CD14-positive monocyte (primary cell): ENCODE measurements around the gene ZSCAN29. TPM values are rescaled to one million over a fixed set of nuclear protein-coding genes. Genes with fewer than 3 reads are reported as not detected.
A peak's percentile ranks its signal among the peaks of the same experiment; 100 is the strongest.

Experiments used
- DNase-seq, 3 donors: peaks; one replicate each; pipeline ENCODE4 v3.0.0-alpha.2; 2011 to 2022
- H2AFZ ChIP-seq: 2 replicates; pipeline ENCODE4 v1.6.0; 2012; ENCODE audit warnings: mild to moderate bottlenecking, low read depth, low read length, inconsistent platforms; ENCODE audit not compliant: insufficient read depth, poor library complexity, severe bottlenecking
- H3K27ac ChIP-seq, 2 donors: 1 replicate in 1 of 2; 2 replicates in 1 of 2; pipeline ENCODE4 v1.5.1; 2012 to 2013; ENCODE audit warnings: low read length in 2 of 2, control low read depth in 1 of 2, inconsistent platforms in 1 of 2, low read depth in 1 of 2, mild to moderate bottlenecking in 1 of 2
- H3K27me3 ChIP-seq, 2 donors: one replicate each; pipeline versions ENCODE4 v1.6.0 to v1.6.1; 2011 to 2013; ENCODE audit warnings: low read length in 2 of 2; ENCODE audit not compliant: control insufficient read depth in 2 of 2, insufficient read depth in 2 of 2
- H3K36me3 ChIP-seq, 2 donors: replicated peaks in 1 of 2; 1 replicate in 1 of 2; 2 replicates in 1 of 2; pipeline versions ENCODE4 v1.5.1 to v1.6.1; 2012 to 2013; ENCODE audit warnings: low read length in 2 of 2, control low read depth in 1 of 2, inconsistent platforms in 1 of 2, mild to moderate bottlenecking in 1 of 2; ENCODE audit not compliant: insufficient read depth in 2 of 2, control insufficient read depth in 1 of 2
- H3K4me1 ChIP-seq, 2 donors: 1 replicate in 1 of 2; 2 replicates in 1 of 2; pipeline versions ENCODE4 v1.5.1 to v1.6.1; 2012 to 2013; ENCODE audit warnings: low read length in 2 of 2, control low read depth in 1 of 2, inconsistent platforms in 1 of 2, mild to moderate bottlenecking in 1 of 2, moderate library complexity in 1 of 2; ENCODE audit not compliant: insufficient read depth in 2 of 2, control insufficient read depth in 1 of 2
- H3K4me2 ChIP-seq: replicated peaks from 2 replicates; pipeline ENCODE3; 2012; ENCODE audit warnings: low read length, moderate library complexity, mild to moderate bottlenecking; ENCODE audit not compliant: poor library complexity, severe bottlenecking; ENCODE audit errors: extremely low read depth
- H3K4me3 ChIP-seq, 3 experiments: fragments of 200-600 bp in 1 of 3; sonication (generic) in 1 of 3; replicated peaks in 1 of 3; 1 replicate in 2 of 3; 2 replicates in 1 of 3; pipeline ENCODE4 v1.5.1; 2011 to 2013; ENCODE audit warnings: low read length in 3 of 3, mild to moderate bottlenecking in 3 of 3, control low read depth in 2 of 3, low read depth in 2 of 3, inconsistent platforms in 1 of 3, moderate library complexity in 1 of 3
- H3K79me2 ChIP-seq: 2 replicates; pipeline ENCODE4 v1.6.0; 2012; ENCODE audit warnings: mild to moderate bottlenecking, control low read depth, inconsistent platforms, low read length, moderate library complexity; ENCODE audit not compliant: insufficient read depth
- H3K9ac ChIP-seq: 2 replicates; pipeline ENCODE4 v1.6.0; 2017; ENCODE audit warnings: low read length, mild to moderate bottlenecking; ENCODE audit not compliant: insufficient read depth, poor library complexity, severe bottlenecking
- H3K9me3 ChIP-seq, 2 donors: replicated peaks in 1 of 2; 1 replicate in 1 of 2; 2 replicates in 1 of 2; pipeline versions ENCODE4 v1.5.1 to v1.6.1; 2012 to 2013; ENCODE audit warnings: low read length in 2 of 2, control low read depth in 1 of 2; ENCODE audit not compliant: control insufficient read depth in 1 of 2, insufficient read depth in 1 of 2
- H4K20me1 ChIP-seq: 2 replicates; pipeline ENCODE4 v1.6.0; 2012; ENCODE audit warnings: mild to moderate bottlenecking, low read length, control low read depth, moderate library complexity; ENCODE audit not compliant: insufficient read depth
- H3K27ac Mint-ChIP-seq, 7 donors: one replicate each; pipeline ENCODE4 v1.8.0; 2020; ENCODE audit warnings: mild to moderate bottlenecking in 7 of 7, mixed read lengths in 7 of 7, moderate library complexity in 6 of 7, inconsistent platforms in 2 of 7
- H3K27me3 Mint-ChIP-seq, 3 donors: one replicate each; pipeline ENCODE4 v1.8.0; 2021 to 2022; ENCODE audit warnings: low read depth in 3 of 3, mild to moderate bottlenecking in 3 of 3, mixed read lengths in 3 of 3, moderate library complexity in 3 of 3, inconsistent platforms in 1 of 3
- H3K36me3 Mint-ChIP-seq, 2 donors: one replicate each; pipeline ENCODE4 v1.8.0; 2020; ENCODE audit warnings: mixed read lengths in 2 of 2, inconsistent platforms in 1 of 2, mild to moderate bottlenecking in 1 of 2
- H3K4me1 Mint-ChIP-seq: one replicate; pipeline ENCODE4 v1.8.0; 2020; ENCODE audit warnings: mild to moderate bottlenecking, mixed read lengths
- H3K4me3 Mint-ChIP-seq, 2 donors: one replicate each; pipeline ENCODE4 v1.8.0; 2020; ENCODE audit warnings: mild to moderate bottlenecking in 2 of 2, mixed read lengths in 2 of 2, moderate library complexity in 1 of 2
- H3K9me3 Mint-ChIP-seq, 7 donors: one replicate each; pipeline ENCODE4 v1.8.0; 2020 to 2022; ENCODE audit warnings: mixed read lengths in 7 of 7, mild to moderate bottlenecking in 6 of 7, moderate library complexity in 6 of 7, inconsistent platforms in 2 of 7
- CTCF ChIP-seq: fragments of 200-600 bp; IDR thresholded peaks from one replicate; pipeline ENCODE4 v1.8.0; 2022; ENCODE audit warnings: antibody characterized with exemption, mild to moderate bottlenecking
- whole genome bisulfite sequencing: methylation state at CpG from one replicate; pipeline ENCODE4 v1.1.5; 2013; ENCODE audit warnings: missing lambda C conversion rate; ENCODE audit not compliant: insufficient coverage; 5-methylcytosine and 5-hydroxymethylcytosine counted together
- intact Hi-C, 2 donors: fragments of 100-400 bp; cut with micrococcal nuclease; formaldehyde crosslinking; loops; one replicate each; pipeline versions ENCODE4 v1.15.0 to v1.15.1; 2023
- polyA plus RNA-seq, 3 donors: library from polyadenylated mRNA; depleted of rRNA in 1 of 3; unstranded in 2 of 3; stranded (reverse) in 1 of 3; fragments of 300-500 nt in 2 of 3; fragments of >200 nt in 1 of 3; fragmentation: Illumina TruSeq in 2 of 3; gene quantifications; 1 replicate in 2 of 3; 2 replicates in 1 of 3; pipeline ENCODE4 v1.2.3, GENCODE V29; 2012 to 2021

Gene ZSCAN29
- polyA plus RNA-seq, 3 donors, result 2.6 to 7.4 (median 4.3) TPM

GRCh38 chr15:43329960-43330779 is 40.7 kb downstream of the ZSCAN29 start, which contains the start of gene LCMT2:
Gene LCMT2 (minus strand): TSS chr15:43330573. CDS start chr15:43330489, 84 bp downstream.
- under 1% methylated on average over 81 of the region's 86 CpGs for WGBS
- Mint-ChIP-seq H3K27ac (peak within 1 kb of the TSS; percentile 93 to 98 (median 96)), H3K4me3 (peak within 1 kb of the TSS; percentile 93 to 94), H3K36me3 (peaks cover 5 to 7% of the 10 kb centered on the region in 2 donors), H3K4me1 (peaks cover 24% of the 10 kb centered on the region), H3K27me3 (peaks cover 4 to 5% (median 4%) of the 10 kb centered on the region in 3 donors), H3K9me3 (peaks cover 0 to 5% (median 0%) of the 10 kb centered on the region in 7 donors)
- H3K9me3 ChIP-seq, result no peaks in the 10 kb centered on the region
- DNase-seq, result peak; percentile 89 to 95 (median 92)
- no peaks in the 10 kb centered on the region for H3K27me3 ChIP-seq
- H3K27ac ChIP-seq, result peak within 1 kb of the TSS; percentile 82 to 95
- H3K4me3 ChIP-seq, result peak within 1 kb of the TSS; percentile 85 to 90 (median 86)
- intact Hi-C loops, result no loop called here
- peak within 1 kb of the TSS; percentile 87 for H3K9ac ChIP-seq
- peak within 1 kb of the TSS; percentile 92 for H3K4me2 ChIP-seq
- H3K4me1 ChIP-seq, result peaks cover 16 to 23% of the 10 kb centered on the region in 2 donors
- no peak for TF ChIP-seq CTCF
- peak within 1 kb of the TSS; percentile 93 for H2AFZ ChIP-seq
- no peaks in the 10 kb centered on the region for H3K36me3 ChIP-seq
- H3K79me2 ChIP-seq, result peaks cover 15% of the 10 kb centered on the region
- no peaks in the 10 kb centered on the region for H4K20me1 ChIP-seq

- 27% methylated on average over 38 of the region's 38 CpGs for WGBS
- peak overlapping the region; percentile 85 to 90 (median 86) for H3K4me3 ChIP-seq
- H3K27me3 Mint-ChIP-seq, result peaks cover 4 to 5% (median 5%) of the 10 kb centered on the region in 3 donors
- peak overlapping the region; percentile 93 to 98 (median 96) for H3K27ac Mint-ChIP-seq
- TF ChIP-seq CTCF, result no peak
- peak overlapping the region; percentile 93 for H2AFZ ChIP-seq
- peaks cover 16 to 23% of the 10 kb centered on the region in 2 donors for H3K4me1 ChIP-seq
- peak overlapping the region; percentile 82 to 95 for H3K27ac ChIP-seq
- H3K4me3 Mint-ChIP-seq, result peak overlapping the region; percentile 93 to 94
- intact Hi-C loops, result no loop called here
- H3K36me3 Mint-ChIP-seq, result peaks cover 3 to 5% of the 10 kb centered on the region in 2 donors
- no peaks in the 10 kb centered on the region for H4K20me1 ChIP-seq
- H3K9me3 ChIP-seq, result no peaks in the 10 kb centered on the region
- peaks cover 15% of the 10 kb centered on the region for H3K79me2 ChIP-seq
- peaks cover 24% of the 10 kb centered on the region for H3K4me1 Mint-ChIP-seq
- peak overlapping the region; percentile 92 for H3K4me2 ChIP-seq
- H3K9me3 Mint-ChIP-seq, result peaks cover 0 to 5% (median 0%) of the 10 kb centered on the region in 7 donors
- no peaks in the 10 kb centered on the region for H3K27me3 ChIP-seq
- peak overlapping the region; percentile 87 for H3K9ac ChIP-seq
- no peaks in the 10 kb centered on the region for H3K36me3 ChIP-seq
- peak in 1 of 3 donors; percentile 4 for DNase-seq
Observed at GRCh38 chr15:43329217-43329959, 41.5 kb downstream of the ZSCAN29 start.
